Pancreas (tissue), 10 donors: ENCODE data around the gene TWIST2. TPM values are rescaled to one million over a fixed set of nuclear protein-coding genes. Genes with fewer than 3 reads are reported as not detected.
A peak's percentile ranks its signal among the peaks of the same experiment; 100 is the strongest.

ENCODE experiments used
- ATAC-seq, 4 donors: fragments of 200-7000 bp; cut with Tn5 transposase; one replicate each; pipeline versions ENCODE4 v1.8.0 to v1.9.1; 2020; ENCODE audit warnings: mild to moderate bottlenecking in 4 of 4, moderate library complexity in 4 of 4
- DNase-seq, 6 donors: peaks; one replicate each; pipeline ENCODE4 v3.0.0-alpha.2; 2020
- FAIRE-seq: peaks from 2 replicates; lab custom pipeline; 2012; peaks lifted over from hg19 to GRCh38; lab: Jason Lieb, UNC
- H3K27ac ChIP-seq, 4 donors: fragments of 200-600 bp; sonication (generic); 1 replicate in 3 of 4; 2 replicates in 1 of 4; pipeline versions ENCODE4 v1.5.0 to v1.8.0; 2020
- H3K27me3 ChIP-seq, 4 donors: fragments of 200-600 bp; one replicate each; pipeline ENCODE4 v1.8.0; 2021
- H3K36me3 ChIP-seq, 3 donors: fragments of 200-600 bp; sonication (generic) in 1 of 3; one replicate each; pipeline versions ENCODE4 v1.5.0 to v1.8.0; 2020 to 2021
- H3K4me1 ChIP-seq, 3 donors: fragments of 200-600 bp; one replicate each; pipeline ENCODE4 v1.8.0; 2021
- H3K4me3 ChIP-seq, 4 donors: fragments of 200-600 bp; sonication (generic) in 2 of 4; one replicate each; pipeline versions ENCODE4 v1.5.0 to v1.8.0; 2020 to 2021
- H3K9me3 ChIP-seq, 4 donors: fragments of 200-600 bp; one replicate each; pipeline ENCODE4 v1.8.0; 2021
- WGBS, 2 donors: extraction: QIAGEN DNeasy Blood & Tissue Kit; methylation state at CpG; one replicate each; pipeline ENCODE4 v1.1.7; 2013; 5-methylcytosine and 5-hydroxymethylcytosine counted together
- intact Hi-C, 3 donors: fragments of 100-400 bp; cut with DNase I; formaldehyde crosslinking; loops; one replicate each; pipeline versions ENCODE4 v1.11.1 to v1.14.2; 2022
- polyA plus RNA-seq, 2 donors: library from polyadenylated mRNA; stranded (reverse); fragments of 200-250 nt; gene quantifications; one replicate each; pipeline ENCODE4 v1.2.3, GENCODE V29; 2013
- total RNA-seq, 6 donors: library from RNA; stranded (reverse); fragmentation: NEBNext Ultra II Directional in 4 of 6; extraction: Animal tissue kit (Norgen Biotek cat#: 25700) in 4 of 6; gene quantifications; one replicate each; pipeline versions ENCODE4 v1.2.1 to v1.2.4, GENCODE V29; 2021 to 2023
- TF ChIP-seq, protein P1 (sequence below), 4 donors: fragments of 200-600 bp; sonication (generic) in 3 of 4; IDR thresholded peaks; one replicate each; pipeline versions ENCODE4 v1.5.0 to v1.8.0; 2021; ENCODE audit warnings: antibody characterized with exemption in 4 of 4
- donor health status: healthy with polysubstance abuse.
- donor health status: DM: no; HTN: no; CAD: no; lungs with moderate emphysema.
- donor health status: DM: no; HTN: no; CAD: no.
- donor health status: control.
- donor health status: control.
- donor health status: Bipolar disorder and iron deficiency.
- donor health status: DM: yes; HTN: yes; CAD: no.
- donor health status: DM: no; HTN: no; CAD: no.
- donor health status: DM: no; HTN: no; CAD: no.
- donor health status: DM: yes; HTN: yes; CAD: no.

TWIST2 gene
- total and polyA plus RNA-seq, 8 donors = 0.31 to 3.0 (median 1.1) TPM

DNA sequence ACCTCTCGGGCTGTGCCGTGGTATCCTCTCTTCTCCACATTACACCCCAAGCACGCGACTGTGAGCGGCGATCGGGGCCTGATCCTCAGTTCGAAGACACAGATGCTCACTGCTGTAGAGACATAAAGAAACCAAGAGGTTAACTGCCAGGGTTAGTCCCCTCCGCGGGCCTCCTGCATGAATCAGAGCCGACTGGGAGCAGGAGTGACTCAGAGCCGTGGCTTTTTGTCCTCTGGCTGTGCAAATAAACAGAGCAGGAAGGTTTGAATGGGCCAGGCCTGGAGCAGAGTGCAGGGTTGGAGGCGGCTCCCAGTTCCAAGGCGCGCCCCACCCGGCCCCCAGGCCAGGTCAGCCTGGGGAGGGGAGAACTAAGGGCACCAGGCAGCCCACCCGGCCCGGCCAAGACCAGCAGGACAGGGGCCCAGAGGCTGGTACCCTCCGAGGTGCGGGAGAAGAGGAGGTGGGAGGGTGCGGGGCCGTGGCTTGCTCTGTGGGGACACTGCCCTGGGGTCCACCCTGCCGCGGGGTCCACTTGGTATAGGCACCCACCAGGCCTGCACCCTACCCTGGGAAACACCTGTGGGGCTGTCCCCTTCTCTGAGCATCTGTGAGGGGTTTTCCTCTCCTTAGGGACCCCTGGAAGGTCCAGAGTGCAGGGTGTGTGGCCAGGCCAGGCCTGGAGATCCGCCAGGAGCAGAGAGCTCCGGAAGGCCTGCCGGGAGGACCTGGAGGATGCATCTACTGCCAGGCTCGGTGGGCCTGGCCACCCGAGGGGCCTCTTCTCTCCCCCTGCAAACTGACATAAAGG is 16.5 kb downstream of the TWIST2 start:
- Histone ChIP-seq H3K36me3 (no peaks in the 10 kb centered on the region), H3K9me3 (no peaks in the 10 kb centered on the region), H3K27me3 (no peaks in the 10 kb centered on the region), H3K27ac (peak overlapping the region in 1 of 4 donors; percentile 33), H3K4me3 (no peak overlapping the region), H3K4me1 (no peaks in the 10 kb centered on the region)
- intact Hi-C loops = no loop called here
- TF ChIP-seq, protein P1, sequence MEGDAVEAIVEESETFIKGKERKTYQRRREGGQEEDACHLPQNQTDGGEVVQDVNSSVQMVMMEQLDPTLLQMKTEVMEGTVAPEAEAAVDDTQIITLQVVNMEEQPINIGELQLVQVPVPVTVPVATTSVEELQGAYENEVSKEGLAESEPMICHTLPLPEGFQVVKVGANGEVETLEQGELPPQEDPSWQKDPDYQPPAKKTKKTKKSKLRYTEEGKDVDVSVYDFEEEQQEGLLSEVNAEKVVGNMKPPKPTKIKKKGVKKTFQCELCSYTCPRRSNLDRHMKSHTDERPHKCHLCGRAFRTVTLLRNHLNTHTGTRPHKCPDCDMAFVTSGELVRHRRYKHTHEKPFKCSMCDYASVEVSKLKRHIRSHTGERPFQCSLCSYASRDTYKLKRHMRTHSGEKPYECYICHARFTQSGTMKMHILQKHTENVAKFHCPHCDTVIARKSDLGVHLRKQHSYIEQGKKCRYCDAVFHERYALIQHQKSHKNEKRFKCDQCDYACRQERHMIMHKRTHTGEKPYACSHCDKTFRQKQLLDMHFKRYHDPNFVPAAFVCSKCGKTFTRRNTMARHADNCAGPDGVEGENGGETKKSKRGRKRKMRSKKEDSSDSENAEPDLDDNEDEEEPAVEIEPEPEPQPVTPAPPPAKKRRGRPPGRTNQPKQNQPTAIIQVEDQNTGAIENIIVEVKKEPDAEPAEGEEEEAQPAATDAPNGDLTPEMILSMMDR (IDR thresholded peaks at IDR 0.05) = no peak
- ATAC-seq (peak; percentile 82 to 98 (median 92)), DNase-seq (peak; percentile 19 to 69 (median 63)), FAIRE-seq (no peak)
- 33 to 40% methylated on average over 25 to 29 of the region's 29 CpGs for WGBS, 2 donors

DNA sequence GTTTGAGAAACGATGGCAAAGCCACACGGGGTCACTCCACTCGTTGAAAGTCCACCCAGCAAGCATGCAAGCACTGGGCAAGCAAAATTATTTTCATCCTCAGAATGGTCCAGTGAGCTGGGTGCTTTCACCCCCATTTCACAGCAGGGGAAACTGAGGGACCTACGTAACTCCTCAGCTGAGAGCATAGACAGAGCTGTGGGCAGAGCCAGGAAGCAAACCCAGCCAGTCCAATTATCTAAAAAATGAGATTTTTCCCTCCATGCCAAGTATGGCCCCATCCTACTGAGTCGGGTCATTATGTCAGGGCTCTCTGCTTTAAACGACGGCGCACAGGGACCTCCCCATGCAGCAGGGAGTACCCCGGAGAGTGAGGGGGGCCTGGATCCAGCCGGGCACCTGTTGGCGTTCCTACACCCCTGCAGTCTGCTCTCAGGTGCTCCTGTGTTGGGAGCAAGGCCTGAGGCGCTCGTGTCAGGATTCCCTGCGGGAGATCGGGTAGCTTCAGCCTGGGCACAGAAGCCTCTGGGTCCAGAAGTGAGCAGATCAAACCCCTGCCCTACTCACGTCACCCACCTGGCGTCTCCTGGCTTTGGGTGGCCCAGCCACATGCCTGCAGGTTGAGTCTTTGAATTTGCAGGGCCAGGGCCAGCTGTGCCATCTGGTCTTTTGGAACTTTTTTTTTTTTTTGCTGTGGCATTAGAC is 17.3 kb downstream of the TWIST2 start:
- H3K36me3 ChIP-seq = no peaks in the 10 kb centered on the region
- H3K27me3 ChIP-seq = no peaks in the 10 kb centered on the region
- no peaks in the 10 kb centered on the region for H3K4me1 ChIP-seq
- H3K4me3 ChIP-seq = no peak overlapping the region
- intact Hi-C loops = no loop called here
- ATAC-seq (no peak), FAIRE-seq (no peak), DNase-seq (peak in 2 of 6 donors; percentile 29 to 33)
- H3K9me3 ChIP-seq = no peaks in the 10 kb centered on the region
- TF ChIP-seq, protein P1 (IDR thresholded peaks at IDR 0.05) = no peak
- 62 to 65% methylated on average over 17 of the region's 17 CpGs for WGBS, 2 donors
- H3K27ac ChIP-seq = no peak overlapping the region

GRCh38 chr2:238865744-238866355 is 18.0 kb downstream of the TWIST2 start:
- intact Hi-C loops = no loop called here

DNA sequence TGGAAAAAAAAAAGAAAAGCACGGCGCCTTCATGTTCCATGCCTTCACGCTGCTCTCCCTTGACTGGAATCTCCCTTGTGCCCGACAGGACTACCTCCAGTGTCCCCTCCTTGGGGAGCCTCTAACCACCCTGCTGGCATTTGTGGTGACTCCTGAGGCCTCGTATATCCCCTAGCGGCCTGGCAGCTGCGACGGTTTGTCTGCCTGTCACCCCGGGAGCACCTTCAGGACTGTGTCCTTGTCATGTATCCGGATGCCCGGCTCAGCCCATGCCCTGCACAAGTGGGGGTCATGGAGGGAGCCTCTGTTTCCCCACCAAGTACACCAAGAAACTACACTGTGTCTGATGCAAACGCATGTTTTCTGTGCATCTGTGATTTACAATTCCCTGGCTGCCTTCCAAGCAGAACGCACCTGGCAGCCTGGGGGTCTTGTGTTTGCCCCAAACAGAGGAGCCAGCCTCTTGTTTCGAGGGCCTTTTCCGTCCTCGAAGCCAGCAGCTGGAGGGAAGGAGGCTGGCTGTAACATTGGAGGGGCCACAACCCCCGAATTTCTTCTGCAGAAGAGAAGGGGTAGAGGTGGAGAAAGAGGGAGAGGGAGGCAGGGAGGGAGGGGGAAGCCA is 18.9 kb downstream of the TWIST2 start:
- TF ChIP-seq, protein P1 (IDR thresholded peaks at IDR 0.05) = no peak

More at GRCh38 chr2:238865744-238866355, 18.0 kb downstream of the TWIST2 start:
- H3K9me3 ChIP-seq = no peaks in the 10 kb centered on the region
- DNase-seq (peak in 1 of 6 donors; percentile 42), ATAC-seq (no peak), FAIRE-seq (no peak)
- no peaks in the 10 kb centered on the region for H3K36me3 ChIP-seq
- WGBS, 2 donors = 80 to 89% methylated on average over 15 of the region's 15 CpGs
- TF ChIP-seq, protein P1 (IDR thresholded peaks at IDR 0.05) = no peak
- H3K4me1 ChIP-seq = no peaks in the 10 kb centered on the region
- no peaks in the 10 kb centered on the region for H3K27me3 ChIP-seq
- H3K27ac ChIP-seq = no peak overlapping the region
- H3K4me3 ChIP-seq = no peak overlapping the region

More for the DNA sequence above, 18.9 kb downstream of the TWIST2 start:
- no peak overlapping the region for H3K27ac ChIP-seq
- no peak for ATAC-seq
- intact Hi-C loops = no loop called here
- FAIRE-seq = no peak
- peak in 1 of 6 donors; percentile 34 for DNase-seq
- H3K4me3 ChIP-seq = no peak overlapping the region
- H3K9me3 ChIP-seq = no peaks in the 10 kb centered on the region
- H3K36me3 ChIP-seq = no peaks in the 10 kb centered on the region
- 43 to 53% methylated on average over 17 of the region's 17 CpGs for WGBS, 2 donors
- no peaks in the 10 kb centered on the region for H3K27me3 ChIP-seq
- H3K4me1 ChIP-seq = no peaks in the 10 kb centered on the region
